Coronary artery (tissue), 2 donors: ENCODE measurements around the gene EIF3I.
A peak's percentile ranks its signal among the peaks of the same experiment; 100 is the strongest.

ENCODE experiments used
- DNase-seq: peaks from one replicate; pipeline ENCODE4 v3.0.0-alpha.2; 2017; ENCODE audit warnings: low spot score
- H3K27ac ChIP-seq, 2 donors: fragments of 200-600 bp; sonication (generic); one replicate each; pipeline ENCODE4 v1.5.1; 2016 to 2019
- H3K4me3 ChIP-seq: fragments of 200-600 bp; sonication (generic); 2 replicates; pipeline ENCODE4 v1.5.1; 2016; ENCODE audit warnings: mild to moderate bottlenecking, moderate library complexity
- CTCF ChIP-seq: fragments of 200-600 bp; sonication (generic); IDR thresholded peaks from one replicate; pipeline ENCODE4 v1.5.1; 2019; ENCODE audit warnings: antibody characterized with exemption

EIF3I gene

GRCh38 chr1:32242341-32242851 lies 20.2 kb downstream of the EIF3I start:
- peak overlapping the region in 1 of 2 donors; percentile 70 for H3K27ac ChIP-seq
- H3K4me3 ChIP-seq: peak overlapping the region; percentile 51
- TF ChIP-seq CTCF: no peak
- DNase-seq: no peak

DNA sequence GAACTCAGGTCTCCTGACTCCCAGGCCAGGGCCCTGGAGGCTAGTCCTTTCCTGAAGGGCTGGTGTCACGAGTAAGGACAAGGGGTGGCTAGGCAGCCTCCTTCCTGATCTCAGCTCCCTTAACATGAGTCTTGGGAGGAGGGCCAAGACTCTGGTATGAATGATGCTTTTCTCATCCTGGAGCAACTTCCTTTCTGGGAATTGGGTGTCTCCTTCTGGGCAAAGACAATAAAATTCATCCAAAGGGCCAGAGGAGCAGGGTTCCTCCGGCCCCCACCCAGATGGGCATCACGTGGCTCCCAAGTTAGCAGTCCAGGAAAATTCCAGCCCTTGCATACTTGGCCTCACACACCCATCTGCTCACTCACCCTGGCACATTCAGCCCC lies 24.7 kb downstream of the EIF3I start, which contains the start of gene FAM167B:
Gene FAM167B (plus strand): TSS at position 335 of the 386 bp plus-strand sequence. CDS start 200 bp downstream, outside the sequence.
- H3K27ac ChIP-seq: peak within 1 kb of the TSS; percentile 18 to 73
- DNase-seq: no peak
- TF ChIP-seq CTCF: no peak
- H3K4me3 ChIP-seq: no peak within 1 kb of the TSS

GRCh38 chr1:32247452-32247851 lies 25.2 kb downstream of the EIF3I start:
- DNase-seq: no peak
- Histone ChIP-seq H3K4me3 (no peak overlapping the region), H3K27ac (peak overlapping the region; percentile 18 to 73)
- TF ChIP-seq CTCF: no peak

- peak; percentile 86 for TF ChIP-seq CTCF
- peak overlapping the region; percentile 52 for H3K4me3 ChIP-seq
- peak overlapping the region; percentile 18 to 73 for H3K27ac ChIP-seq
- peak; percentile 80 for DNase-seq
Measured at GRCh38 chr1:32247983-32248889, 26.0 kb downstream of the EIF3I start.

DNA sequence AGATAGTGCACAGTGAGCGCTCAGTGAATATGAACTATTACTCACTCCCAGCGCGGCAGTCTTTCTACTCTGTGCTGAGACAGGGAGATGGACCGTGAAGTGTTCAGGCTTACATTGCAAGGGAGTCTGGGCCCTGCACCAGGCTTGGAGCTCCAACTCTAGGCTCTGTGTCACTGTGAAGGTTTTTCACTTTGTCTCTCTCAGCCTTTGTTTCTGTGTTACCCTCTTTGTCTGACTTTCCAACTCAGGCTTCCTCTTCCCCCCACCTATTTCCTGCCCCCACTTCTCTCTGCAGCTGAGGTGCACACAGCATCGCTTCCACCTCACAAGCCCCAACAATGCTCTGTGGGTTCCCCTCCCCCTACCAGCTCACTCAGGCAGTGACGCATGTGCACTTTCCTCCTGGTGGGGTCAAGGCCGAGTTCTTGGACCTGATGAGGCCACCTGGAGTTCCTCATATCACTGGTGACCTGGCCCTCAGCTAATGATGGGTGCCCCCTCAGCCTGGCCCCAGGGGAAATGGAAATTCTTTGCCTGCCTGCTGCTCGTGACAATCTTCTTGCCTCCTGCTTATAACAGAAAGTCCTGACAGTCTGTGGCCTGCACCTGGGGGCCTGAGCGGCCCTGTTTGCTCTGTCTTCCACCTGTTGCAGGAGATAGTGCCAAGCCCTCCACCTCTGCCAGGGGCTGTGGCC lies 27.8 kb downstream of the EIF3I start:
- Histone ChIP-seq H3K27ac (peak overlapping the region in 1 of 2 donors; percentile 64), H3K4me3 (no peak overlapping the region)
- DNase-seq: no peak
- no peak for TF ChIP-seq CTCF

DNA sequence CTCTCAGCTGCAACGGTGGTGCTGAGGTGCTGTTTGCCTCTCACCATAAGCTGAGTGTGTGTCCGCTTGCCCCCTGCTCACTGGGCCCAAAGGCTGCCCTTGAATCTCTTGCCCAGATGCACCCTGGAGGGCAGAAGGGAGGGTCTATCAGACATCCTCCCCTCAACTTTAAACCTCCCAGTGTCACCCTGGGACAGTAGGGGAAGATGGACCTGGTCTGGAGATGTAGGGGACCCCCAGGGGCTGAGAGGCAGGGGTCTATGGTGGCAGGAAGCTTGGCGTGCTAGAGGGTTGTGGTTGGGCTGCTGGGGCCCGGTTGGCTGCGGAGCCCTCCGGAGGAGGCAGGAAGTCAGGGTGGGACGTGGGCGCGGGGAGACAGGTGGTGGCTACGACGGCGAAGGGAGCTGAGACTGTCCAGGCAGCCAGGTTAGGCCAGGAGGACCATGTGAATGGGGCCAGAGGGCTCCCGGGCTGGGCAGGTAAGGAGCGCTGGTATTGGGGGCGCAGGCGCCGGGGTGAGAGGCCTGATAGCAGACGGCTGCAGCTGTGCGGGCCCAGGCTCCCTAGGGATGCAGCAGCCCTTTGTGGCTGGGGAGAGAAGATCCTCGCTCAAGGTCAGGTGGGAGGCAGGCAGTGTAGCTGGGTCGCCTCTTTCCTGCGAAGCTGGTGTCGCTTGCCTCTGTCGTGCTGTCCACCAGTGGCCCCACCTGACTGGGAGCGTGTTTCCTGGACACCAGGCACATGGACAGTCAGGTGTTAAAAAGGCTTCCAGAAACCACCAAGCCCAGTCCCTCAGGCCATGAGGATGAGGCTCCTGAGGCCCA lies 28.9 kb downstream of the EIF3I start, which contains the start of gene LCK:
Gene LCK (plus strand): TSS at position 373 of the 824 bp plus-strand sequence. CDS start 23,065 bp downstream, outside the sequence.
- Histone ChIP-seq H3K4me3 (no peak within 1 kb of the TSS), H3K27ac (peak within 1 kb of the TSS in 1 of 2 donors; percentile 64)
- TF ChIP-seq CTCF: no peak
- no peak for DNase-seq
